ENCODE data around the gene GAGE12H. TPM values are rescaled to one million over a fixed set of nuclear protein-coding genes. Genes with fewer than 3 reads are reported as not detected.
"Not testable (repeated sequence)": the region's sequence is repeated elsewhere in the genome, so short reads cannot be mapped to it uniquely, and the experiment has no call there.

Gene GAGE12H, protein sequence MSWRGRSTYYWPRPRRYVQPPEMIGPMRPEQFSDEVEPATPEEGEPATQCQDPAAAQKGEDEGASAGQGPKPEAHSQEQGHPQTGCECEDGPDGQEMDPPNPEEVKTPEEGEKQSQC
- not detected for polyA plus RNA-seq (2013, experiment 1 of 4)
- polyA plus RNA-seq (2013, experiment 2 of 4): not detected
- not detected for polyA plus RNA-seq (2013, experiment 3 of 4)
- polyA plus RNA-seq (2013, experiment 4 of 4): not detected

DNA sequence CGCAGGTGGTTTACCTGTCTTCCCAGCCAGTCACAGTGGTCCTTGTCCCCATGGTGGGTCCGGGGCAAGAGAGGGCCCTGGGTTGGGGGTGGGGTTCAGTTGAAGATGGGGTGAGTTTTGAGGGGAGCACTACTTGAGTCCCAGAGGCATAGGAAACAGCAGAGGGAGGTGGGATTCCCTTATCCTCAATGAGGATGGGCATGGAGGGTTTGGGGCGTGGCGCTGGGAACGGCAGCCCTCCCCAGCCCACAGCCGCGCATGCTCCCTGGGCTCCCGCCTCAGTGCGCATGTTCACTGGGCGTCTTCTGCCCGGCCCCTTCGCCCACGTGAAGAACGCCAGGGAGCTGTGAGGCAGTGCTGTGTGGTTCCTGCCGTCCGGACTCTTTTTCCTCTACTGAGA is at the start of gene GAGE12H:
Gene GAGE12H, plus strand, starts transcription at position 301 of the 400 bp plus-strand sequence. CDS start 1,155 bp downstream, outside the sequence.
- WGBS, 2 experiments: no CpG with 5 or more reads among the region's 16 CpGs
- not testable (repeated sequence) for H3K4me3 ChIP-seq (ENCODE audit: insufficient read depth, low read depth, low read length)

DNA sequence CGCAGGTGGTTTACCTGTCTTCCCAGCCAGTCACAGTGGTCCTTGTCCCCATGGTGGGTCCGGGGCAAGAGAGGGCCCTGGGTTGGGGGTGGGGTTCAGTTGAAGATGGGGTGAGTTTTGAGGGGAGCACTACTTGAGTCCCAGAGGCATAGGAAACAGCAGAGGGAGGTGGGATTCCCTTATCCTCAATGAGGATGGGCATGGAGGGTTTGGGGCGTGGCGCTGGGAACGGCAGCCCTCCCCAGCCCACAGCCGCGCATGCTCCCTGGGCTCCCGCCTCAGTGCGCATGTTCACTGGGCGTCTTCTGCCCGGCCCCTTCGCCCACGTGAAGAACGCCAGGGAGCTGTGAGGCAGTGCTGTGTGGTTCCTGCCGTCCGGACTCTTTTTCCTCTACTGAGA is 47.9 kb upstream of the GAGE12H start, which contains the start of gene GAGE12C:
Gene GAGE12C, plus strand, starts transcription at position 301 of the 400 bp plus-strand sequence. CDS start 1,155 bp downstream, outside the sequence.
- H3K9me3 ChIP-seq (ENCODE audit: control insufficient read depth, low read length); H3K4me3 ChIP-seq (ENCODE audit: insufficient read depth, low read depth, low read length); H3K27ac ChIP-seq (ENCODE audit: insufficient read depth, low read depth, low read length, poor library complexity, severe bottlenecking); H3K4me1 ChIP-seq (ENCODE audit: control insufficient read depth, insufficient read depth, low read length); H3K36me3 ChIP-seq (ENCODE audit: control insufficient read depth, insufficient read depth, low read length); H3K27me3 ChIP-seq (ENCODE audit: control insufficient read depth, insufficient read depth, low read length, poor library complexity, severe bottlenecking): not testable (repeated sequence)
- WGBS, 2 experiments: no CpG with 5 or more reads among the region's 16 CpGs

More for the DNA sequence above, at the start of gene GAGE12H:
- not testable (repeated sequence) for H3K36me3 ChIP-seq (ENCODE audit: control insufficient read depth, insufficient read depth, low read length); H3K27ac ChIP-seq (ENCODE audit: insufficient read depth, low read depth, low read length, poor library complexity, severe bottlenecking); H3K4me1 ChIP-seq (ENCODE audit: control insufficient read depth, insufficient read depth, low read length); H3K9me3 ChIP-seq (ENCODE audit: control insufficient read depth, low read length); H3K27me3 ChIP-seq (ENCODE audit: control insufficient read depth, insufficient read depth, low read length, poor library complexity, severe bottlenecking)

DNA sequence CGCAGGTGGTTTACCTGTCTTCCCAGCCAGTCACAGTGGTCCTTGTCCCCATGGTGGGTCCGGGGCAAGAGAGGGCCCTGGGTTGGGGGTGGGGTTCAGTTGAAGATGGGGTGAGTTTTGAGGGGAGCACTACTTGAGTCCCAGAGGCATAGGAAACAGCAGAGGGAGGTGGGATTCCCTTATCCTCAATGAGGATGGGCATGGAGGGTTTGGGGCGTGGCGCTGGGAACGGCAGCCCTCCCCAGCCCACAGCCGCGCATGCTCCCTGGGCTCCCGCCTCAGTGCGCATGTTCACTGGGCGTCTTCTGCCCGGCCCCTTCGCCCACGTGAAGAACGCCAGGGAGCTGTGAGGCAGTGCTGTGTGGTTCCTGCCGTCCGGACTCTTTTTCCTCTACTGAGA is 38.3 kb upstream of the GAGE12H start, which contains the start of gene GAGE12D:
Gene GAGE12D, plus strand, starts transcription at position 301 of the 400 bp plus-strand sequence. CDS start 1,155 bp downstream, outside the sequence.
- H3K4me3 ChIP-seq (ENCODE audit: insufficient read depth, low read depth, low read length); H3K4me1 ChIP-seq (ENCODE audit: control insufficient read depth, insufficient read depth, low read length); H3K9me3 ChIP-seq (ENCODE audit: control insufficient read depth, low read length); H3K27me3 ChIP-seq (ENCODE audit: control insufficient read depth, insufficient read depth, low read length, poor library complexity, severe bottlenecking); H3K36me3 ChIP-seq (ENCODE audit: control insufficient read depth, insufficient read depth, low read length); H3K27ac ChIP-seq (ENCODE audit: insufficient read depth, low read depth, low read length, poor library complexity, severe bottlenecking): not testable (repeated sequence)
- no CpG with 5 or more reads among the region's 16 CpGs for WGBS, 2 experiments

DNA sequence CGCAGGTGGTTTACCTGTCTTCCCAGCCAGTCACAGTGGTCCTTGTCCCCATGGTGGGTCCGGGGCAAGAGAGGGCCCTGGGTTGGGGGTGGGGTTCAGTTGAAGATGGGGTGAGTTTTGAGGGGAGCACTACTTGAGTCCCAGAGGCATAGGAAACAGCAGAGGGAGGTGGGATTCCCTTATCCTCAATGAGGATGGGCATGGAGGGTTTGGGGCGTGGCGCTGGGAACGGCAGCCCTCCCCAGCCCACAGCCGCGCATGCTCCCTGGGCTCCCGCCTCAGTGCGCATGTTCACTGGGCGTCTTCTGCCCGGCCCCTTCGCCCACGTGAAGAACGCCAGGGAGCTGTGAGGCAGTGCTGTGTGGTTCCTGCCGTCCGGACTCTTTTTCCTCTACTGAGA is 28.8 kb upstream of the GAGE12H start, which contains the start of gene GAGE12E:
Gene GAGE12E, plus strand, starts transcription at position 301 of the 400 bp plus-strand sequence. CDS start 1,155 bp downstream, outside the sequence.
- H3K9me3 ChIP-seq (ENCODE audit: control insufficient read depth, low read length): not testable (repeated sequence)
- WGBS, 2 experiments: no CpG with 5 or more reads among the region's 16 CpGs

DNA sequence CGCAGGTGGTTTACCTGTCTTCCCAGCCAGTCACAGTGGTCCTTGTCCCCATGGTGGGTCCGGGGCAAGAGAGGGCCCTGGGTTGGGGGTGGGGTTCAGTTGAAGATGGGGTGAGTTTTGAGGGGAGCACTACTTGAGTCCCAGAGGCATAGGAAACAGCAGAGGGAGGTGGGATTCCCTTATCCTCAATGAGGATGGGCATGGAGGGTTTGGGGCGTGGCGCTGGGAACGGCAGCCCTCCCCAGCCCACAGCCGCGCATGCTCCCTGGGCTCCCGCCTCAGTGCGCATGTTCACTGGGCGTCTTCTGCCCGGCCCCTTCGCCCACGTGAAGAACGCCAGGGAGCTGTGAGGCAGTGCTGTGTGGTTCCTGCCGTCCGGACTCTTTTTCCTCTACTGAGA is 19.2 kb upstream of the GAGE12H start, which contains the start of gene GAGE12F:
Gene GAGE12F, plus strand, starts transcription at position 301 of the 400 bp plus-strand sequence. CDS start 1,155 bp downstream, outside the sequence.
- no CpG with 5 or more reads among the region's 16 CpGs for WGBS, 2 experiments

More for the DNA sequence above, 28.8 kb upstream of the GAGE12H start, which contains the start of gene GAGE12E:
- not testable (repeated sequence) for H3K27ac ChIP-seq (ENCODE audit: insufficient read depth, low read depth, low read length, poor library complexity, severe bottlenecking); H3K4me1 ChIP-seq (ENCODE audit: control insufficient read depth, insufficient read depth, low read length); H3K27me3 ChIP-seq (ENCODE audit: control insufficient read depth, insufficient read depth, low read length, poor library complexity, severe bottlenecking); H3K4me3 ChIP-seq (ENCODE audit: insufficient read depth, low read depth, low read length); H3K36me3 ChIP-seq (ENCODE audit: control insufficient read depth, insufficient read depth, low read length)

DNA sequence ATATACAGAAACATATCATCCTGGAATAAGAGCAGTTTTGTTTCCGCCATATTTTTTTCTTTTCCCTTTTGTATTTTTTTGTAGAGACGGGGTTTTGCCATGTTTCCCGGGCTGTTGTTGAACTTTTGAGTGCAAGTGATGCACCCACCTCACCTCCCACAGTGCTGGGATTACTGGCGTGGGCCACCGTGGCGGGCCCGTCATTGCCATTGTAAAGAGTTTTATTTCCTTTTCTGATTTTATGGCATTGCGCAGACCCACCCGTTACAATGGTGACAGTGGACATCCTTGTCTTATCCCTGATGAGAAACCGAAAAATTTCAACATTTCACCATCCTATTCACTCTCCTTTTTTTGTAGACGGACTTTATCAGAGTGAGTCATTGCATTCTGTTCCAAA is 11.0 kb upstream of the GAGE12H start:
- H3K4me1 ChIP-seq (ENCODE audit: control insufficient read depth, insufficient read depth, low read length); H3K9me3 ChIP-seq (ENCODE audit: control insufficient read depth, low read length); H3K36me3 ChIP-seq (ENCODE audit: control insufficient read depth, insufficient read depth, low read length); H3K4me3 ChIP-seq (ENCODE audit: insufficient read depth, low read depth, low read length); H3K27me3 ChIP-seq (ENCODE audit: control insufficient read depth, insufficient read depth, low read length, poor library complexity, severe bottlenecking); H3K27ac ChIP-seq (ENCODE audit: insufficient read depth, low read depth, low read length, poor library complexity, severe bottlenecking): not testable (repeated sequence)
- no CpG with 5 or more reads among the region's 11 CpGs for WGBS, 2 experiments

More for the DNA sequence above, 19.2 kb upstream of the GAGE12H start, which contains the start of gene GAGE12F:
- H3K4me3 ChIP-seq (ENCODE audit: insufficient read depth, low read depth, low read length); H3K27ac ChIP-seq (ENCODE audit: insufficient read depth, low read depth, low read length, poor library complexity, severe bottlenecking); H3K27me3 ChIP-seq (ENCODE audit: control insufficient read depth, insufficient read depth, low read length, poor library complexity, severe bottlenecking); H3K4me1 ChIP-seq (ENCODE audit: control insufficient read depth, insufficient read depth, low read length); H3K9me3 ChIP-seq (ENCODE audit: control insufficient read depth, low read length); H3K36me3 ChIP-seq (ENCODE audit: control insufficient read depth, insufficient read depth, low read length): not testable (repeated sequence)

DNA sequence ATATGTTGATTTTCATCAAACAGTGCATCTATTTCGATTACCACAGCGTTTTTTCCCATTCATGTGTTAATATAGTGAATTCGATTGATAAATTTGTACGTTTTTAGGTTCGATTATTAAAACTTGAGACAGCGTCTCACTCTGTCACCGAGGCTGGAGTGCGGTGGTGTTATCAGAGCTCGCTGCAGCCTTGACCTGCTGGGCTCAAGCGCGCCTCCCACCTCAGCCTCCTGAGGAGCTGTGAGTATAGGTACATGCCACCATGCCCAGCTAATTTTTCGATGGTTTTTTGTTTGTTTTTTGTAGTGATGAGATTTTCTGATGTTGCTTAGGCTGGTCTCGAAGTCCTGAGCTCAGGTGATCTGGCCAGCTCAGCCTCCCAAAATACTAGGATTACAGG is 10.6 kb upstream of the GAGE12H start:
- H3K27me3 ChIP-seq (ENCODE audit: control insufficient read depth, insufficient read depth, low read length, poor library complexity, severe bottlenecking); H3K4me3 ChIP-seq (ENCODE audit: insufficient read depth, low read depth, low read length); H3K9me3 ChIP-seq (ENCODE audit: control insufficient read depth, low read length); H3K4me1 ChIP-seq (ENCODE audit: control insufficient read depth, insufficient read depth, low read length); H3K27ac ChIP-seq (ENCODE audit: insufficient read depth, low read depth, low read length, poor library complexity, severe bottlenecking); H3K36me3 ChIP-seq (ENCODE audit: control insufficient read depth, insufficient read depth, low read length): not testable (repeated sequence)
- 93 to 96% methylated on average over 6 to 7 of the region's 13 CpGs for WGBS, 2 experiments

DNA sequence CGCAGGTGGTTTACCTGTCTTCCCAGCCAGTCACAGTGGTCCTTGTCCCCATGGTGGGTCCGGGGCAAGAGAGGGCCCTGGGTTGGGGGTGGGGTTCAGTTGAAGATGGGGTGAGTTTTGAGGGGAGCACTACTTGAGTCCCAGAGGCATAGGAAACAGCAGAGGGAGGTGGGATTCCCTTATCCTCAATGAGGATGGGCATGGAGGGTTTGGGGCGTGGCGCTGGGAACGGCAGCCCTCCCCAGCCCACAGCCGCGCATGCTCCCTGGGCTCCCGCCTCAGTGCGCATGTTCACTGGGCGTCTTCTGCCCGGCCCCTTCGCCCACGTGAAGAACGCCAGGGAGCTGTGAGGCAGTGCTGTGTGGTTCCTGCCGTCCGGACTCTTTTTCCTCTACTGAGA is 9.6 kb upstream of the GAGE12H start, which contains the start of gene GAGE12G:
Gene GAGE12G, plus strand, starts transcription at position 301 of the 400 bp plus-strand sequence. CDS start 1,155 bp downstream, outside the sequence.
- not testable (repeated sequence) for H3K36me3 ChIP-seq (ENCODE audit: control insufficient read depth, insufficient read depth, low read length)
- no CpG with 5 or more reads among the region's 16 CpGs for WGBS, 2 experiments

DNA sequence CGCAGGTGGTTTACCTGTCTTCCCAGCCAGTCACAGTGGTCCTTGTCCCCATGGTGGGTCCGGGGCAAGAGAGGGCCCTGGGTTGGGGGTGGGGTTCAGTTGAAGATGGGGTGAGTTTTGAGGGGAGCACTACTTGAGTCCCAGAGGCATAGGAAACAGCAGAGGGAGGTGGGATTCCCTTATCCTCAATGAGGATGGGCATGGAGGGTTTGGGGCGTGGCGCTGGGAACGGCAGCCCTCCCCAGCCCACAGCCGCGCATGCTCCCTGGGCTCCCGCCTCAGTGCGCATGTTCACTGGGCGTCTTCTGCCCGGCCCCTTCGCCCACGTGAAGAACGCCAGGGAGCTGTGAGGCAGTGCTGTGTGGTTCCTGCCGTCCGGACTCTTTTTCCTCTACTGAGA is 9.4 kb downstream of the GAGE12H start, which contains the start of gene GAGE2A:
Gene GAGE2A, plus strand, starts transcription at position 301 of the 400 bp plus-strand sequence. CDS start 1,155 bp downstream, outside the sequence.
- not testable (repeated sequence) for H3K27ac ChIP-seq (ENCODE audit: insufficient read depth, low read depth, low read length, poor library complexity, severe bottlenecking); H3K4me3 ChIP-seq (ENCODE audit: insufficient read depth, low read depth, low read length); H3K9me3 ChIP-seq (ENCODE audit: control insufficient read depth, low read length); H3K36me3 ChIP-seq (ENCODE audit: control insufficient read depth, insufficient read depth, low read length); H3K27me3 ChIP-seq (ENCODE audit: control insufficient read depth, insufficient read depth, low read length, poor library complexity, severe bottlenecking); H3K4me1 ChIP-seq (ENCODE audit: control insufficient read depth, insufficient read depth, low read length)
- no CpG with 5 or more reads among the region's 16 CpGs for WGBS, 2 experiments

More for the DNA sequence above, 9.6 kb upstream of the GAGE12H start, which contains the start of gene GAGE12G:
- not testable (repeated sequence) for H3K27ac ChIP-seq (ENCODE audit: insufficient read depth, low read depth, low read length, poor library complexity, severe bottlenecking); H3K4me3 ChIP-seq (ENCODE audit: insufficient read depth, low read depth, low read length); H3K27me3 ChIP-seq (ENCODE audit: control insufficient read depth, insufficient read depth, low read length, poor library complexity, severe bottlenecking); H3K9me3 ChIP-seq (ENCODE audit: control insufficient read depth, low read length); H3K4me1 ChIP-seq (ENCODE audit: control insufficient read depth, insufficient read depth, low read length)

DNA sequence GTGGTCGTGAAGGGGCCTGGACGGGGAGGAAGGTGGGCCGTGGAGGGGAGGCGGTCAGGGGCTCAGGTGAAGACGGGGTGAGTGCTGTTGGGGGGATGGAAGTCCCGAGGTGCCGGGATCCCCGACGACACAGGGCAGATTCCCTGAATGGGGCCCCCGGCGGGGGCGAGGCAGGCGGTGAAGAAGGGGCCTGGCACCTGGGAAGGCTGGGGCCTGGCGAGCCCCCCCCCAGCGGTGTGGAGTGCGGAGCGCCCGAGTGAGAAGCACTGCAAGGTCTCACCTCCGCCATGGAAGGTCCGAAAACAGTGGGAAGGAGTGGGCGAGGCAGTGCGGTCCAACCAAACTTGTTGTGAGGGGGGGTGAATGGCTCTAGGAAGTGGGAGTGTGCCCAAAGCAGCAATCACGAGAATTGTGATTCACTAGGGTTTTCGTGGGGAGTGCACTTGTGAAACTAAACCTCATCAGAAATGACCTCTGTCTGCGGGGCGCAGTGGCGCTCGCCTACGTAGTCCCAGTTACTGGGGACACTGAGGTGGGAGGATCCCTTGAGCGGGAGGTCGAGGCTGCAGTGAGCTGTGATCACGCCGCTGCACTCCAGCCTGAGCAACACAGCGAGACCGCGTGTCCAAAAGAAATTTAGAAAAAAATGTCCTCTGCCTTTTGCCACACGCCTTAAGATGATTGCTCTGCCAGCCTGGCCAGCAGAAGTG is 10.2 kb downstream of the GAGE12H start:
- WGBS, 2 experiments: 97% methylated on average over 18 to 19 of the region's 37 CpGs

More for the DNA sequence above, 10.2 kb downstream of the GAGE12H start:
- not testable (repeated sequence) for H3K9me3 ChIP-seq (ENCODE audit: control insufficient read depth, low read length); H3K4me3 ChIP-seq (ENCODE audit: insufficient read depth, low read depth, low read length); H3K4me1 ChIP-seq (ENCODE audit: control insufficient read depth, insufficient read depth, low read length); H3K27me3 ChIP-seq (ENCODE audit: control insufficient read depth, insufficient read depth, low read length, poor library complexity, severe bottlenecking); H3K36me3 ChIP-seq (ENCODE audit: control insufficient read depth, insufficient read depth, low read length); H3K27ac ChIP-seq (ENCODE audit: insufficient read depth, low read depth, low read length, poor library complexity, severe bottlenecking)

Data from ectodermal cell (in vitro differentiated cells).